Mesenteric fat pad (tissue), 1 donor: Measurements from ENCODE around the gene CABLES2. TPM values are rescaled to one million over a fixed set of nuclear protein-coding genes. Genes with fewer than 3 reads are reported as not detected.

ENCODE experiments used
- DNase-seq: peaks from one replicate; pipeline ENCODE4 v3.0.0-alpha.2; 2020; ENCODE audit warnings: low spot score
- long read RNA-seq: library from polyadenylated mRNA; unstranded; transcript quantifications from one replicate; pipeline ENCODE4 v2.0.0, GENCODE V29; 2020
- total RNA-seq: library from RNA; stranded (reverse); fragmentation: NEBNext Ultra II Directional; extraction: Animal tissue kit (Norgen Biotek cat#: 25700); gene quantifications from one replicate; pipeline ENCODE4 v1.2.1, GENCODE V29; 2021
- donor health status: DM: yes; HTN: yes; CAD: no.

The CABLES2 gene, protein sequence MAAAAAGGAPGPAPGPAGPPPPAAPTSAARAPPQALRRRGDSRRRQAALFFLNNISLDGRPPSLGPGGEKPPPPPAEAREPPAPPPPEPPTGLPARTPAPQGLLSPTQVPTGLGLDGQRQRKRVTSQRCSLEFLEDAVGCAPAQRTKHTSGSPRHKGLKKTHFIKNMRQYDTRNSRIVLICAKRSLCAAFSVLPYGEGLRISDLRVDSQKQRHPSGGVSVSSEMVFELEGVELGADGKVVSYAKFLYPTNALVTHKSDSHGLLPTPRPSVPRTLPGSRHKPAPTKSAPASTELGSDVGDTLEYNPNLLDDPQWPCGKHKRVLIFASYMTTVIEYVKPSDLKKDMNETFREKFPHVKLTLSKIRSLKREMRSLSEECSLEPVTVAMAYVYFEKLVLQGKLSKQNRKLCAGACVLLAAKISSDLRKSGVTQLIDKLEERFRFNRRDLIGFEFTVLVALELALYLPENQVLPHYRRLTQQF
- total RNA-seq: 2.3 TPM
- long read RNA-seq, partial matches to known transcripts: 0 of 1 reads
- long read RNA-seq, other reads (novel, unspliced or antisense): 1 of 1 reads

DNA sequence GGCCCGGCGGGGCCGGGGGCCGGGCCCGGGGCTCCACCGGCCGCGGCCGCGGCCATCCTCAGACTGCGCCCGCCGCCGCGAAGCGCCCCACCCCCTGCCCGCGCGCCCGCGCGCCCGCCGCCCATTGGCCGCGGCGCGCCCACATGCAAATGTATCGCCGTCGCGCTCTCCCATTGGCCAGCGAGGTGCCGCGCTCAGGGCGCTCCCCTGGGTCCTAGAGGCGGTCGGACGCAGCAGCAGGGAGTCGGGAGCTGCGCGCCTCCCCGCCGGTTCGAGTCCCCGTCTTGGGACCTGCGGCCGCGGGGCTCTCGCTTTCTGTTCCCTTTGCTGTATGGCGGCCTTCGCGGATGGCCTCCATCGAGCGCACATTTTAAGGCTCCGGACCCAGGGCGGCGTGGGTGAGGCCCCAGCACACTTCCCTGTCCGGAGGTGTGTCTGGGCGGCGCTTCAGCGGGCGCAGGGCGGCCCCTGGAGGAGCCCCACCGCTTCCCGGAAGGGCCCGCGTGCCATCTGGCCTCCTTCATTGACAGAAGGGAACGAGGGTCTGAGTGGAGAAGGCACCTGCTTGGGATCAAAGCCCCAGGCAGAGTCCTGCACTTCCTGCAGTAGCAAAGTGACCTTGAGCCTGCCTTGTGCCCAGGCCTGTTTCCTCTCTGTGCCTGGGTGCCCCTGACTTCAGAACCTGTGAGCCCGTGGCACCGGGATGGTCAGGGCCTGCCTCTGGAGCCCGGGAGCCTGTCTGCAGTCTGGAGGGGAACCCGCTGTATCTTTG is at the start of gene CABLES2:
Gene CABLES2 (minus strand): TSS at position 65 of the 772 bp plus-strand sequence. CDS start 9 bp downstream, at position 56.
- DNase-seq: peak; percentile 97

DNA sequence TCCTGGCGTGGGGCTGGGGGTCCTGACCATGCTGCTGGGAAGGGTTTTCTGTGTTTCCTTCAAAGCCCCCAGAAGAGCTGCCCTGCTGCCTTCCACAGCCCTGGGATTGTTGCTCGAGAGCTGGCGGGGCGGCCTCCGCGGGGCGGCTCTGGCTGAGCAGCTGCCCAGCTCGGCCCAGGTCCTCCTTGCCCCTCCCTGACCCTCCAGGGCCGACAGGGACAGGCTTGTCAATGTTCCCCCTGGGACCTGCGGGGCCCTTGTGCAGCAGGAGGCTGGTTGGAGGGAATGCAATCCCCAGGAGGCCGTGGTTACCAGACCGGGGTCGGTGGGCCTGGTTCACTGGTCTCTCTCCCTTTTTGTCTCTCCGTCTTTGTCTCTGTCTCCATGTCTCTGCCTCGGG is 48.8 kb upstream of the CABLES2 start:
- no peak for DNase-seq

DNA sequence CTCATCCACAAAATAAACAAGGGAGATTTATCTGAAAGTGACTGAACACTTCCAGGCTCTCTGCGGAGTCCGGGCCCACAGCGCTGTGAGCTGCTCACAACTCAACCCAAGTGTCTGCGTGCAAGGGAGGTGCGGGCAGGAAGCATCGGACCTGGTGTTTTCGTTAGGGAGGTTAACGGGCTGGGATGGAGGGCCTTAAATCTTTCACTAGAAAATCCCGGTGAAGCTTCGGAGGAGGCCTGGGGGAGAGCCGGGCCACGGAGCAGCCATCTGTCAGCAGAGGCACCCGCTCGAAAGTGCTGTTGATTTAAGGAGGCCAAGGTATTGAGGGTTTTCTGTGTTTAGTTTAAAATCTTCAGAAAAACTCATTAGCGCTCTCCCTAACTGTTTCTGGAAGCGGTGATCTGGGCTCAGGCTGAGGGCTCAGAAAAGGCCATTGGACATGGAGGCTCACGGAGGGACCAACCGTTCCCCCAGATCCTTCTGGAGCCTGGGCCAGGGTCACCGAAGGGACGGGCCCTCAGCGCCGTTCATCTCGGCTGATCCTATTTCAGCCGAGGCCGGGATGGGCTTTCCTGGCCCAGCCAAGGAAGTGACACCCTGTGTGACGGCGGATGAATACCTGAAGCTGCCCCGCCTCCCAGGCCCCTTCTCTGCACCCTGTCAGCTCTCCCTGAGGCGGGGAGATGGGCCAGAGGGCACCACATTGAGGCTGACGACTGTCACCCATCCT is 48.0 kb upstream of the CABLES2 start:
- no peak for DNase-seq

DNA sequence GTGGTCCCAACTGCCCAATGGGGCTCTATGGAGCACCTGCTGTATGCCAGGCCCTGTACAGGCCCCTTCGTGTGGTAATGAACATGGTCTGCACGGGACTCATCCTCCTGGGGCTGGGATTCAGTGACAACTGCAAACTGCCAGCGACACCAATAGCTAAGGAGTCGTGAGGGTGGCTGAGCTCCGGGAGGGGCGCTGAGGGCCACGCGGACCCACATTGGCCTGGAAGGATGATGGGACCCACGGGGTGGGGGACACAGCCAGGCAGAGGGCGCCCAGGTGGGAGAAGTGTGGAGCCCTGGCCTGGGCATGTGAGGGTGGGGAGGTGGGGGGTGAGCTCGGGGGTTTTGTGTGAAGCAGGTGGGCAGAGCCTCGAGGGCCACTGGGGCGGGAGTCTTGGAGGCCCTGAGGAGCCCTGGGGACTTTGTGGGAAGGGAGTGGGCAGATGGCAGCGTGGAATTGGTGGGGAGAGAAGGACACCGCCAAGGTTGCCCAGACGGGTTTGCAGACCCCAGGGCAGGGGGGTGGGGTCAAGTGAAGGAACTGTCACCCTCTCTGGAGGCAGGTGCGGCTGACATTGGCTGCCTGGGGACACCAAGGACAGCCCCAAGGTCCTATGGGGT is 46.2 kb upstream of the CABLES2 start:
- DNase-seq: no peak

DNA sequence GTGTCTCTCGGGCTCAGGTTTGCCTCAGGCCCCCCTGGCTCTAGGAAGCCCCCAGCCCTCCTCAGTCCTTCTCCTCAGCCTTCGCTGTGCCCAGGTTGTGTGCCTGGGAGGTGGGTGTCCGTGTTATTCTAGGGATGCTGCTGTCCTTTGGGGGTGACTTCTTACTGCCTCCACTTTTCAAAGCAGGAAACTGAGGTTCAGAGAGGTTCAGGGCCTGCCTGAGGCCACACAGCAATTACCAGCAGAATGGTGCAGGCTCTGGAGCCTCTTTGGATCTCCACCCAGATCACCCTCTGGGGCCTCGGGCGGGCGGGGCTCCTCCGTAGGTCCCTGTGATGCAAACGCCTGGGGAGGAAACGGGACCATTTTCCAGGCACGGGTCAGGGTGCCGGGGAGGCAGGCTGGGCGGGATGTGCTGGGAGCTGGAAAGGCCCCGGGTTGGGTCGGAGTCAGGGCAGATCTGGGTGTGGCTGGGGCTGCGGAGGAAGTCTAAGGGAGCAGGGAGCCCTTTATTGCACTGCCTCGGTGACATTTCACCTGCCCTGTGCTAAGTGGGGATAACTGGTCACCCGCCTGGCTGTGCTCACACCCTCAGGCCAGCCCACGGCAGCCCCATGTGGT is 45.5 kb upstream of the CABLES2 start:
- no peak for DNase-seq

DNA sequence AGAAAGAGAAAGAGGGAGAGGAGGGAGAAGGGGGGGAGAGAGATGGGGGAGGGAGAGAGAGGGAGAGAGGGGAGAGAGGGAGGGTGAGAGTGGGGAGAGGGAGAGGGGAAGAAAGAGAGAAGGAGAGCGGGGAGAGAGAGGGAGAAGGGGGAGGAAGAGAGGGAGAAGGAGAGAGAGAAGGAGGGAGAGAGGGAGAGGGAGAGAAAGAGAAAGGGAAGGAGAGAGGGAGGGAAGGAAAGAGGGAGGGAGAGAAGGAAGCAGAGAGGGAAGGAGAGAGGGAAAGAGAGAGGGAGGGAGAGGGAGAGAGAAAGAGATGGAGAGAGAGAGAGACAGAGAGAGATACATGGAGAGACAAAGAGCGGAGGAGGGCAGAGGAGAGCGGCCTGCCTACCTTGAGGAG is 44.9 kb upstream of the CABLES2 start:
- DNase-seq: no peak

DNA sequence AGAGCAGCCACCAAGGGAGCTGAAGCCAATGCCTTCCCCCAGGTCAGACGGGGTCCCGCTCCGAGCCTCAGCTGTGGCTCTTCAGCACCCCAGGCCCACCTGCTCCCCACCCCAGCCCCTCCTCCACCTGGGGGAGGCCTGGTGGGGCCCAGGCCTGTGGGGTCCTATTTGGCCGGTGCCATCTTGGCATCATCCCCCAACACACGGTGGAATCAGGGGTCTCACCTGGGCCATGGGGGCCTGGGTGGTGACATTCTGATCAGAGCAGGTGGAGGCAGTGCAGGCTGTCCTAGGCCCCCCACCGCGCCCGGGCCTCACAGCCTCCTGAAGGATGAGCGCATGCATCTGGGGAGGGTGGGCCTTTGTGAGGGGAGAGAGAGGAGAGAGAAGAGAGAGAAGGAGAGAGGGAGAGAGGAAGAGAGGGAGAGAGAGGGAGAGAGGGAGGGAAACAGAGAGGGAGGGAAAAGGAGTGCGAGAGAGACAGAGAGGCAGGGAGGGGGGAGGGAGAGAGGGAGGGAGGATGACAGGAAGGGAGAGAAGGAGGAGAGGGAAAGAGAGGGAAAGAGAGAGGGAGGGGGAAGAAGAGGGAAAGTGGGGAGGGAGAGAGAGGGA is 44.2 kb upstream of the CABLES2 start:
- DNase-seq: no peak

DNA sequence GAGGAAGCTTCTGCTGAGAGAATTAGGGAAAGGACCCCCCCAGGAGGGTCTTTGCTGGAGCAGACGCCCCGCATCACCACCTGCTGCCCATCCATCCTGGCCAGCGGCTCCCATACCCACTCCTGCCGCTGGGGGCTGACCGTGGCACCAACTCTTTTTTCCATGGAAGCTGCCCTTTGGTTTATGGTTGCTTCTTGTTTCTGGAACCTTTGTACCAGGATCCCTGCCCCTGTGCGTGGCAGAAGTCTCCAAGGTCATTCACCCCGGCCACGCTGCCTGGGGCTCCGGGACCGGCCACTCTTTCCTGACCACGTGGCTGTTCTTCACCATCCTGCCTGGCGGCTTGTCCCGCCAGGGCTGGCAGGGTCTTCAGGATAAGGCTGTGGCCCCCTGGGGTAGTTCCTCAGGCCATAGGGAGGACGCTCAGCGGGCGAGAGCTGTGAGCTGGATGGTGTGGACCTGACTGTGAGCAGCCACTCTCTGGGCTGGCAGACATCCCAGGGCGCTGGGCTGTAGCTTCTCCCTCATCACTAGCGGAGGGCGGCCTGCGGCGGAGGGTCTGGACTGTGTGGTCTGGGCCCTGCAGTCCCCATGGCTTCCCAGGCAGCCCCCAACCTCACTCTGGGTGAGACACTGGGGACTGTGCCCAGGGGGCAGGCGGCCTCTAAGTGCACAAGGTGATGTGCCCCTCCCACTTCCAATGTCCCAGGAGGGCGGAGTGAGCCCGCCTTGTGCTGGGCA is 43.0 kb upstream of the CABLES2 start:
- no peak for DNase-seq

DNA sequence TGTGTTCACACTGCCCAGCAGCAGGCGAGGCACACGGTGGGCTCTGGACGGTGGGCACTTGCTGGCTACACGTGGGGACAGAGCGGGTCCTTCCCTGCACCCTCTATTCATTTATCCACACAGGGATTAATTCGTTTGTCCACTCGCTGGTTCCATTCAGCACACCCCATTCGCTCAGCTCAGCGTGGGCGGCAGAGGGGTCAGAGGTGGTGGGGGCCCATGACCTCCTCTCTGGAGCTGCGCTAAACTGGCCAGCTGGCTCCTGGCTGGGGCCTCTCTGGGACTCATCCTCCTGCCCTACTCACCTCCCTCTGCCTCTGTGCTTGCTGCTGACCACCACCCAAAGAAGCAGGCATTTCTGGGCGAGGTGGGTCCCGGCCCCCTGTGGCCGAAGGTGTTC is 41.7 kb upstream of the CABLES2 start:
- no peak for DNase-seq

DNA sequence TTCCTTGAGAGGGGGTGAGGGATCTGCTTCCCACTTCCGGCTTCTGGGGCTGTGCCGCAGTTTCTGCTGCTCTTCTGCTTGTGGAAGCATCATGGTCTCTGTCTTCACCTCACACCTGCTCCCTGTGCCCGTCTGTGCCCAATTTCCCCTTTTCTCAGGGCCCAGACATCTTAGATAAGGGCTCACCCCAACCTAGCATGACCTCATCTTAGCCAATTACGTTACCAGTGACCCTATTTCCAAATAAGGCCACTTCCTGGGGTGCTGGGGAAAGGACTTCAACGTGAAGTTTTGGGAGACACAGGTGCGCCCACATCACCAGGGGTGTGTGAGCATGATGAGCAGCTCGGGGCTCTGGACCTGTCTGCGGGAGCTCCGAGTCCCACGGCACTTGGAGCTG is 41.0 kb upstream of the CABLES2 start:
- DNase-seq: no peak

DNA sequence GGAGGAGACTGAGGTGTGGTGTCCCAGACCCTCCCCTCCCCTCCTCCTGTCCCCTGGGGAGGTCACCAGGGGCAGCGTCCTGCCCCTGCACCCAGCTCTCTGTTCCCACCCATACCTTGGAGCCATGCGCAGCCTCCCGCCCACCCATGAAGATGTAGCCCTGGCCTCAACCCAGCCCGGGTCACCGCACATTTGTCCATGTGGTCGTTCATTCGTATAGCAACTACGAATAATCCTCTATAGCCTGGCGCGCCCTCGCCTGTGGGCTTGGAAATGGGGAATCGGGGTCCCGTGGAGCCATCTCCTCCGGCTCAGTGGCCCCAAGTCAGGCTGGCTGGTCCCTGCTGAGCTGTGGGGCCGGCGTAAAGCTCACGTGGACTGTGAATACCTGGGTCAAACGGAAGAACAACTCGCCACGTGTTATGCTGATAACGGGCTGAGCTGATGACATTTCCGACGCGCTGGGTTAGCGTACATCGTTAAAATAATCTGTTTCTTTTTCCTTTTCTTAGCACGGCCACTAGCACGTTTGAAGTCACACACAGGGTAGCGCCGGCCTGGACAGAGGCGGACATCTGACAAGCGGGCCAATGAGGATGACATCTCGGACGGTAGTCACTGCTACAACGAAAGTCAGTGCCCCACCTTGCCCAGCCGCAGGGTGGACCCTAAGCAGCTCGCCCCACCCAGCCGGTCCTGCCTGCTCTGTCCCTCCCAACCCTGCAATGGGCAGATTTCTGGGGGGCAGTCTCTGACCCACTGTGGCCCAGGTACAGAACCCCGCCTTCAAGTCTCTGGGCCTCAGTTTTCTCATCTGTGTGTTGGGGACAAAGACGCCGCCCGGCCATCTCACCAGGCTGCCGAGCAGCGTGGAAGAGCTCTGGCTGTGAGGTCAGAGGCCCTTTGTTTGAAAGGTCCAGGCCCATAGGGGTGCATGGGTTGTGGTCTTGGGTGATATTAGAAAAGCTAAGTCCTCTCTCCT is 40.1 kb upstream of the CABLES2 start:
- no peak for DNase-seq

DNA sequence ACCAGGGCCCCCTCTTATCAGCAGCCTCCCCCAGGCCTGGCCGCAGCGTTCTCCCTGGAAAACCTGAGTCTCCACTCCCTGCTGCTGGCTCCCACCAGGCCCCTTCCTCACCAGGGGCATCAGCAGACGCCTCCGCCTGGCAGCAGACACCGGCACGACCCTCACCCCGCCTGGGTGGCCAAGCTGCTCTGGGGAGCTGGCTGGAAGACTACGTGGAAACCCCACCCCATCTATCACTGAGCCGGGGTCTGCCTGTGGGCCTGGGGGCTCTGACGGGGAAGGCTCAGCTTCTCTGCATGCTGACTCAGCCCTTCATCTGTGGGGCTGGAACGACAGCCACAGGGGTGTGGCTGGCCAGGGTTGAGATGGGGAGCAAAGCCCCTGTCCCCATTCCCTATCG is 39.4 kb upstream of the CABLES2 start:
- no peak for DNase-seq

DNA sequence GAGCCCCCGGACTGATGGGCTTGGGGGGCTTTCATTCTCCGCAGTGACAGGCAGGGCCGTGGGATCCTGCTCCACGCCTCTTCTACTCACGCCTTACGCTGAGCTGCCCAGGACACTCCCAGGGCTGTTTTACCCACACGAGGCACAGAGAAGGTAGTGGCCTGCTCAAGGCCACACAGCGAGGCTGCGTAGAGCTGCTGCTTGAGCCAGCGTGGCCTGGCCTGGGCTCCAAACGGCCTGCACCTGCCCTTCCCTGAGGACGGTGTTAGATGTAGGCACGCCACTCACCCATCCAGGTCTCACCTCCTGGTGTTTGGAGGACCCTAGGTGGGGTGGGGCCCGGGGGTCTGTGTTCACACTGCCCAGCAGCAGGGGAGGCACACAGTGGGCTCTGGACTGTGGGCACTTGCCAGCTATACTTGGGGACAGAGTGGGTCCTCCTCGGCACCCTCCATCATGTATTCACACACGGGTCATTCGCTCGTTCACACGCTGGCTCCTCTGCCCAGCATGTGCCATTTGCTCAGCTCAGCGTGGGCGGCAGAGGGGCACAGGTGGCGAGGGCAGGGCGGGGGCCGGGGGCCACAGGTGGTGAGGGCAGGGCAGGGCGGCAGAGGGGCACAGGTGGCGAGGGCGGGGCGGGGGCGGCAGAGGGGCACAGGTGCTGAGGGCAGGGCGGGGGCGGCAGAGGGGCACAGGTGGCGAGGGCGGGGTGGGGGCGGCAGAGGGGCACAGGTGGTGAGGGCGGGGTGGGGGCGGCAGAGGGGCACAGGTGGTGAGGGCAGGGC is 38.7 kb upstream of the CABLES2 start:
- DNase-seq: no peak

DNA sequence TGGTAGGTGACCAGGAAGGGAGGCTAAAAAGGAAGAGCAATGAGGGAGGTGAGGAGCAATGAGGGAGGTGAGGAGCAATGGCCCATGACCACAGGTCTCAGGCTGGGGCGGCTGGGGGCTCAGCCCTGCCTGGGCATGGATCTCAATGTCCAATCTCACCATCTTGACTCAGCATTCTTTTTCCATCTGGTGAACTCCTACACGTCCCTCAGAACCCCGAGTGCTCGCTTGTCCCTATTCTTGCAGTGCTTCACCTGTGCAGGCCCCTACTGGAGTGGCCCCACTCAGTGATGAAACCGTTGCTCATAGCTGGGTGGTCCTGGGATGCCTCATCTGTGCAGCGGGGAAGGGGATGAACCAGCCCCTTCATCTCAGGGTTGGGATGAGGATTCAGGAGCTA is 37.2 kb upstream of the CABLES2 start:
- DNase-seq: no peak

DNA sequence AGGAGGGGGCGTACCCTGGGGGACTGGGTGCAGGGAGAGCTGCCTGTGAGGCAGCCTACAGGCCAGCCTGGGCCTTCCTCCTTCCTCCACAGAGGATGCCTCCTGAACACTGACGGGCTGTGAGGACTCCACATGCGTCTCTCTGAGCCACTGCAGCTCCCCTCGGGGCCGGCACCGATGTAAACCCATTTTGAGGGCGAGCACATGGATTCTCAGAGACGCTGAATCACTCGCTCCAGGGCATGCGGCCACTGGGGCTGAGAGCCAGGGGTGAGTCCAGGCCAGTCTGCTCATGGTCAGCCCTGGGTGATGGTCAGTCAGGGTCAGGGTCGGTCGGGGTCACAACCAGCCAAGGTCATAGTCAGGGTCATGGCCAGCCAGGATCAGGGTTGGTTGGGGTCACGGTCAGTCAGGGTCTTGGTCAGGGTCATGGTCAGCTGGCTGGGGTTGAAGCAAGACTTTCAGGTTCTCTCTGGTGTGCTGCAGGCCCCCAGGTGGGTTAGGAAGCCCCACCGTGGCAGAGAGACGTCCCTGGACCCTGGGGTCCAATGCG is 35.0 kb upstream of the CABLES2 start:
- no peak for DNase-seq

DNA sequence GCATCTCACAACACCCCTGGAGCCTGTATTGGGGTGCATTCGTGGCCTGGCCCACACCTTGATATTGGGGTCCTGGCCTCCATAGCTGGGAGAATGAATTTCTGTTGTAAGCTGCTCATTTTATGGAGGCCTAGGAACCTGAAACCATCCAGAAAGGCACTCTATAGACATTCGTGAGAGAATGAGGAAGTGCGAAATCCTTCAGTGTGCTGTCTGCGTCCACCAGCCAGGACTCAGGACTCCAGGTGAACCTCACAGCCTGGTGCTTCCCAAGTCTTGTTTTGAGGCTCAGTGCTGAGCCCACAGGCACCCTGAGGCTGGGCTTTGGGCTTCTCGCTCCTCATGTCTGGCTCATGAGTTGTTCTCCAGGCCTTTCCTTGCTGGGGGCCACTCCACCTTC is 32.1 kb upstream of the CABLES2 start:
- no peak for DNase-seq

DNA sequence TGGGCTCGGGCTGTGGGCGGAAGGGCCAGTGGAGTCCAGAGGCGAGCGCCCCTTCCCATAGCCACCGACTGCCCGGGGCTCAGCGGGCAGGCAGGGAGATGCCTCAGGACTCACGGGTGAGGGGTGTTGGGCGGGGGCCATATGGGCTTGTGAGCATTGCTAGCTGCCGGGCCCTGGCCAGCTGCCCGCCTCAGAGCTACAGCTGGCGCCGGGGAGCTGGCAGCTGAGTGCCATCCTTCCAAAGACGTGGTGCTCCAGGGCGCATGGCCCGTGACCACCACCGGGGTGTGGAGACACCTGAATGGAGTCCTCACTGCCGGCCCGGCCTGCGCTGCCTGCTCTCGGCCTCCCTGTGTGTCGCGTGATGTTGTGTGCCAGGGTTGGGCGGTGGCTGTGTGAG is 30.8 kb upstream of the CABLES2 start:
- no peak for DNase-seq
